Right lobe of liver (tissue), 4 donors: ENCODE results near the gene MROH2A.
"Not testable (repeated sequence)": the region's sequence is repeated elsewhere in the genome, so short reads cannot be mapped to it uniquely, and the experiment has no call there.

Experiments
- POLR2A ChIP-seq: fragments of 450-650 bp; IDR thresholded peaks from one replicate; pipeline ENCODE4 v1.6.1; 2017; ENCODE audit warnings: antibody characterized with exemption, mild to moderate bottlenecking
- TF ChIP-seq, protein P1 (sequence below), 4 donors: fragments of 200-600 bp in 3 of 4; fragments of 450-650 bp in 1 of 4; IDR thresholded peaks; one replicate each; pipeline versions ENCODE4 v1.5.1 to v1.8.0; 2016 to 2022; ENCODE audit warnings: antibody characterized with exemption in 4 of 4, mild to moderate bottlenecking in 2 of 4
- donor health status: DM: no; HTN: no; CAD: no.
- donor health status: DM: no; HTN: no; CAD: no.
- donor health status: DM: no; HTN: yes; CAD: no.

DNA sequence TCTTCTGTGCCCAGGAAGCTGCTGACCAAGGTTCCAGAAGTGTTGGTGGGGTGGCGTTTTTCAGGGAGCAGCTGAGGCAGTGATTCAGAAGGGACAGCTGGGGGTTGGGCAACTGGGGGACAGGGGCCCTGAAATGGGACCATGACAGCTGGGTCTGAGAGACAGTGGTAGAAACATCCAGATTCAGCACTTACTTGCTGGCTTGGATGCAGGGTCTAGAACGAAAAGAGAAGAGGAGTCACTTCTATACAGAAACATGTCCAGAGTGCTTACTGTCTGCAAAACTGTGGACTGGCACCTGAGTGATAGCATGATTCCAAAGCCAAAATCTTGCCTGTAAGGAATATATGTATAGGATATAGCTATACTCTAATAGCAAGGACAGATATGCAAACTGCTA, 32.3 kb upstream of the MROH2A start:
- TF ChIP-seq, protein P1, sequence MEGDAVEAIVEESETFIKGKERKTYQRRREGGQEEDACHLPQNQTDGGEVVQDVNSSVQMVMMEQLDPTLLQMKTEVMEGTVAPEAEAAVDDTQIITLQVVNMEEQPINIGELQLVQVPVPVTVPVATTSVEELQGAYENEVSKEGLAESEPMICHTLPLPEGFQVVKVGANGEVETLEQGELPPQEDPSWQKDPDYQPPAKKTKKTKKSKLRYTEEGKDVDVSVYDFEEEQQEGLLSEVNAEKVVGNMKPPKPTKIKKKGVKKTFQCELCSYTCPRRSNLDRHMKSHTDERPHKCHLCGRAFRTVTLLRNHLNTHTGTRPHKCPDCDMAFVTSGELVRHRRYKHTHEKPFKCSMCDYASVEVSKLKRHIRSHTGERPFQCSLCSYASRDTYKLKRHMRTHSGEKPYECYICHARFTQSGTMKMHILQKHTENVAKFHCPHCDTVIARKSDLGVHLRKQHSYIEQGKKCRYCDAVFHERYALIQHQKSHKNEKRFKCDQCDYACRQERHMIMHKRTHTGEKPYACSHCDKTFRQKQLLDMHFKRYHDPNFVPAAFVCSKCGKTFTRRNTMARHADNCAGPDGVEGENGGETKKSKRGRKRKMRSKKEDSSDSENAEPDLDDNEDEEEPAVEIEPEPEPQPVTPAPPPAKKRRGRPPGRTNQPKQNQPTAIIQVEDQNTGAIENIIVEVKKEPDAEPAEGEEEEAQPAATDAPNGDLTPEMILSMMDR (IDR thresholded peaks at IDR 0.05): not testable (repeated sequence)
- not testable (repeated sequence) for TF ChIP-seq POLR2A
